GM12891 (cell line): ENCODE measurements around the gene IGF2R.

Experiments used
- POLR2A ChIP-seq: IDR thresholded peaks from 2 replicates; pipeline ENCODE4 v1.6.1; 2011; ENCODE audit warnings: low read depth, low read length, control low read depth
- POLR2AphosphoS5 ChIP-seq: IDR thresholded peaks from 2 replicates; pipeline ENCODE4 v1.6.1; 2011; ENCODE audit warnings: low read depth, low read length, control low read depth
- POU2F2 ChIP-seq: IDR thresholded peaks from 2 replicates; pipeline ENCODE4 v1.6.1; 2011; ENCODE audit warnings: low read depth, mild to moderate bottlenecking, control low read depth, low read length, moderate library complexity
- SPI1 ChIP-seq: IDR thresholded peaks from 2 replicates; pipeline ENCODE4 v1.6.1; 2011; ENCODE audit warnings: low read depth, low read length, control low read depth
- TAF1 ChIP-seq: IDR thresholded peaks from 2 replicates; pipeline ENCODE4 v1.6.1; 2011; ENCODE audit warnings: low read depth, low read length, control low read depth

GRCh38 chr6:159982731-159983506, 14.0 kb downstream of the IGF2R start:
- no peak for TF ChIP-seq POLR2AphosphoS5
- TF ChIP-seq POLR2A = no peak
- no peak for TF ChIP-seq TAF1
- no peak for TF ChIP-seq POU2F2
- TF ChIP-seq SPI1 = no peak
